Pancreas (tissue), 10 donors: ENCODE results near the gene GALNT16. TPM values are rescaled to one million over a fixed set of nuclear protein-coding genes. Genes with fewer than 3 reads are reported as not detected.
"Not testable (repeated sequence)": the region's sequence is repeated elsewhere in the genome, so short reads cannot be mapped to it uniquely, and the experiment has no call there.

ENCODE experiments used
- ATAC-seq, 4 donors: fragments of 200-7000 bp; cut with Tn5 transposase; one replicate each; pipeline versions ENCODE4 v1.8.0 to v1.9.1; 2020; ENCODE audit warnings: mild to moderate bottlenecking in 4 of 4, moderate library complexity in 4 of 4
- DNase-seq, 6 donors: peaks; one replicate each; pipeline ENCODE4 v3.0.0-alpha.2; 2020
- FAIRE-seq: peaks from 2 replicates; lab custom pipeline; 2012; peaks lifted over from hg19 to GRCh38; lab: Jason Lieb, UNC
- H3K27ac ChIP-seq, 4 donors: fragments of 200-600 bp; sonication (generic); 1 replicate in 3 of 4; 2 replicates in 1 of 4; pipeline versions ENCODE4 v1.5.0 to v1.8.0; 2020
- H3K27me3 ChIP-seq, 4 donors: fragments of 200-600 bp; one replicate each; pipeline ENCODE4 v1.8.0; 2021
- H3K36me3 ChIP-seq, 3 donors: fragments of 200-600 bp; sonication (generic) in 1 of 3; one replicate each; pipeline versions ENCODE4 v1.5.0 to v1.8.0; 2020 to 2021
- H3K4me1 ChIP-seq, 3 donors: fragments of 200-600 bp; one replicate each; pipeline ENCODE4 v1.8.0; 2021
- H3K4me3 ChIP-seq, 4 donors: fragments of 200-600 bp; sonication (generic) in 2 of 4; one replicate each; pipeline versions ENCODE4 v1.5.0 to v1.8.0; 2020 to 2021
- H3K9me3 ChIP-seq, 4 donors: fragments of 200-600 bp; one replicate each; pipeline ENCODE4 v1.8.0; 2021
- CTCF ChIP-seq, 4 donors: fragments of 200-600 bp; sonication (generic) in 3 of 4; IDR thresholded peaks; one replicate each; pipeline versions ENCODE4 v1.5.0 to v1.8.0; 2021; ENCODE audit warnings: antibody characterized with exemption in 4 of 4
- WGBS, 2 donors: extraction: QIAGEN DNeasy Blood & Tissue Kit; methylation state at CpG; one replicate each; pipeline ENCODE4 v1.1.7; 2013; 5-methylcytosine and 5-hydroxymethylcytosine counted together
- intact Hi-C, 3 donors: fragments of 100-400 bp; cut with DNase I; formaldehyde crosslinking; loops; one replicate each; pipeline versions ENCODE4 v1.11.1 to v1.14.2; 2022
- polyA plus RNA-seq, 2 donors: library from polyadenylated mRNA; stranded (reverse); fragments of 200-250 nt; gene quantifications; one replicate each; pipeline ENCODE4 v1.2.3, GENCODE V29; 2013
- total RNA-seq, 6 donors: library from RNA; stranded (reverse); fragmentation: NEBNext Ultra II Directional in 4 of 6; extraction: Animal tissue kit (Norgen Biotek cat#: 25700) in 4 of 6; gene quantifications; one replicate each; pipeline versions ENCODE4 v1.2.1 to v1.2.4, GENCODE V29; 2021 to 2023
- donor health status: healthy with polysubstance abuse.
- donor health status: DM: no; HTN: no; CAD: no; lungs with moderate emphysema.
- donor health status: DM: no; HTN: no; CAD: no.
- donor health status: control.
- donor health status: control.
- donor health status: Bipolar disorder and iron deficiency.
- donor health status: DM: yes; HTN: yes; CAD: no.
- donor health status: DM: no; HTN: no; CAD: no.
- donor health status: DM: no; HTN: no; CAD: no.
- donor health status: DM: yes; HTN: yes; CAD: no.

Gene GALNT16
- total and polyA plus RNA-seq, 8 donors: 0.93 to 3.2 (median 1.9) TPM

GRCh38 chr14:69378274-69378673 lies 118.3 kb downstream of the GALNT16 start:
- 52 to 65% methylated on average over 2 of the region's 2 CpGs for WGBS, 2 donors
- H3K36me3 ChIP-seq: peaks cover 0 to 8% (median 0%) of the 10 kb centered on the region in 3 donors
- no peaks in the 10 kb centered on the region for H3K27me3 ChIP-seq
- no peak overlapping the region for H3K27ac ChIP-seq
- no peak for TF ChIP-seq CTCF (IDR thresholded peaks at IDR 0.05)
- H3K9me3 ChIP-seq: no peaks in the 10 kb centered on the region
- FAIRE-seq: no peak
- H3K4me1 ChIP-seq: no peaks in the 10 kb centered on the region
- DNase-seq: no peak
- no peak overlapping the region for H3K4me3 ChIP-seq
- intact Hi-C loops: no loop called here
- ATAC-seq: no peak

GRCh38 chr14:69387311-69387710 lies 127.4 kb downstream of the GALNT16 start:
- Histone ChIP-seq H3K27ac (no peak overlapping the region), H3K9me3 (no peaks in the 10 kb centered on the region), H3K36me3 (peaks cover 5 to 29% (median 12%) of the 10 kb centered on the region in 3 donors), H3K27me3 (no peaks in the 10 kb centered on the region), H3K4me3 (no peak overlapping the region), H3K4me1 (no peaks in the 10 kb centered on the region)
- no peak for ATAC-seq
- WGBS, 2 donors: 90 to 91% methylated on average over 3 of the region's 3 CpGs
- TF ChIP-seq CTCF (IDR thresholded peaks at IDR 0.05): no peak
- no peak for FAIRE-seq
- DNase-seq: no peak
- intact Hi-C loops: no loop called here

- H3K9me3 ChIP-seq, DNase-seq, H3K27me3 ChIP-seq, H3K4me1 ChIP-seq, H3K4me3 ChIP-seq, intact Hi-C loops, H3K27ac ChIP-seq, ATAC-seq, FAIRE-seq: not testable (repeated sequence)
- WGBS, 2 donors: 90 to 93% methylated on average over 8 of the region's 8 CpGs
- H3K36me3 ChIP-seq: peaks cover 2 to 44% (median 22%) of the 10 kb centered on the region in 3 donors
Observed at GRCh38 chr14:69391400-69391799, 131.4 kb downstream of the GALNT16 start.

- intact Hi-C loops: no loop called here
- Histone ChIP-seq H3K4me3 (no peak overlapping the region), H3K27ac (no peak overlapping the region), H3K36me3 (peaks cover 2 to 34% (median 22%) of the 10 kb centered on the region in 3 donors), H3K9me3 (no peaks in the 10 kb centered on the region), H3K4me1 (peaks cover 5 to 9% (median 7%) of the 10 kb centered on the region in 3 donors), H3K27me3 (no peaks in the 10 kb centered on the region)
- WGBS, 2 donors: 96% methylated on average over 3 of the region's 3 CpGs
- ATAC-seq: no peak
- TF ChIP-seq CTCF (IDR thresholded peaks at IDR 0.05): no peak
- DNase-seq: no peak
- no peak for FAIRE-seq
Observed at GRCh38 chr14:69392481-69392880, 132.5 kb downstream of the GALNT16 start.

- no peaks in the 10 kb centered on the region for H3K27me3 ChIP-seq
- WGBS, 2 donors: 79 to 80% methylated on average over 4 of the region's 4 CpGs
- no peaks in the 10 kb centered on the region for H3K9me3 ChIP-seq
- no peak overlapping the region for H3K4me3 ChIP-seq
- peaks cover 0 to 34% (median 18%) of the 10 kb centered on the region in 3 donors for H3K36me3 ChIP-seq
- ATAC-seq (no peak), DNase-seq (no peak), FAIRE-seq (no peak)
- no peak for TF ChIP-seq CTCF (IDR thresholded peaks at IDR 0.05)
- peaks cover 5 to 15% (median 7%) of the 10 kb centered on the region in 3 donors for H3K4me1 ChIP-seq
- no peak overlapping the region for H3K27ac ChIP-seq
- intact Hi-C loops: no loop called here
Observed at GRCh38 chr14:69395929-69396328, 136.0 kb downstream of the GALNT16 start.
